Upper lobe of left lung (tissue), 6 donors: ENCODE data around the gene PCDHGA11. TPM values are rescaled to one million over a fixed set of nuclear protein-coding genes. Genes with fewer than 3 reads are reported as not detected.

Source experiments
- ATAC-seq, 2 donors: fragments of 200-7000 bp; cut with Tn5 transposase; one replicate each; pipeline ENCODE4 v1.9.1; 2022; ENCODE audit warnings: mild to moderate bottlenecking in 2 of 2, moderate library complexity in 2 of 2; ENCODE audit not compliant: low FRiP score in 2 of 2
- DNase-seq, 2 donors: peaks; one replicate each; pipeline ENCODE4 v3.0.0-alpha.2; 2019 to 2020
- H3K27ac ChIP-seq, 4 donors: fragments of 200-600 bp; sonication (generic); one replicate each; pipeline ENCODE4 v1.5.1; 2016 to 2019
- H3K27me3 ChIP-seq, 4 donors: fragments of 200-600 bp; sonication (generic); one replicate each; pipeline ENCODE4 v1.5.1; 2017 to 2019
- H3K36me3 ChIP-seq, 4 donors: fragments of 200-600 bp; sonication (generic); one replicate each; pipeline ENCODE4 v1.5.1; 2016 to 2019
- H3K4me1 ChIP-seq, 4 donors: fragments of 200-600 bp; sonication (generic); one replicate each; pipeline ENCODE4 v1.5.1; 2018 to 2019
- H3K4me3 ChIP-seq, 4 donors: fragments of 200-600 bp; sonication (generic); one replicate each; pipeline ENCODE4 v1.5.1; 2017 to 2019; ENCODE audit warnings: mild to moderate bottlenecking in 2 of 4, moderate library complexity in 1 of 4
- H3K9me3 ChIP-seq, 4 donors: fragments of 200-600 bp; sonication (generic); one replicate each; pipeline ENCODE4 v1.5.1; 2018 to 2019
- EP300 ChIP-seq, 4 donors: sonication (generic); formaldehyde crosslinking; IDR thresholded peaks; one replicate each; pipeline ENCODE4 v1.5.1; 2017; ENCODE audit warnings: antibody characterized with exemption in 4 of 4, control low read depth in 2 of 4
- POLR2A ChIP-seq, 4 donors: fragments of 450-650 bp; IDR thresholded peaks; one replicate each; pipeline ENCODE4 v1.5.1; 2016 to 2017; ENCODE audit warnings: antibody characterized with exemption in 4 of 4, mild to moderate bottlenecking in 2 of 4
- POLR2AphosphoS5 ChIP-seq, 2 donors: sonication (generic); formaldehyde crosslinking; IDR thresholded peaks; one replicate each; pipeline ENCODE4 v1.5.1; 2017; ENCODE audit warnings: antibody characterized with exemption in 2 of 2
- WGBS, 2 donors: methylation state at CpG; one replicate each; pipeline ENCODE4 v1.1.5; 2017 to 2018; 5-methylcytosine and 5-hydroxymethylcytosine counted together
- total RNA-seq, 6 donors: library from RNA; depleted of rRNA in 4 of 6; stranded (reverse); fragments of >200 nt in 4 of 6; gene quantifications; one replicate each; pipeline versions ENCODE4 v1.1.0 to v1.2.1, GENCODE V29; 2016 to 2021
- TF ChIP-seq, protein P1 (sequence below), 6 experiments: fragments of 450-650 bp in 4 of 6; fragments of 200-600 bp in 2 of 6; sonication (generic) in 2 of 6; IDR thresholded peaks; one replicate each; pipeline ENCODE4 v1.5.1; 2016 to 2019; ENCODE audit warnings: antibody characterized with exemption in 6 of 6
- donor health status: DM: no; HTN: no; CAD: no; lungs with moderate emphysema.
- donor health status: DM: no; HTN: yes; CAD: no; lungs with severe emphysema.

PCDHGA11 gene
- total RNA-seq, 6 donors from 2014 or later = 2.0 to 16.8 (median 2.3) TPM

DNA sequence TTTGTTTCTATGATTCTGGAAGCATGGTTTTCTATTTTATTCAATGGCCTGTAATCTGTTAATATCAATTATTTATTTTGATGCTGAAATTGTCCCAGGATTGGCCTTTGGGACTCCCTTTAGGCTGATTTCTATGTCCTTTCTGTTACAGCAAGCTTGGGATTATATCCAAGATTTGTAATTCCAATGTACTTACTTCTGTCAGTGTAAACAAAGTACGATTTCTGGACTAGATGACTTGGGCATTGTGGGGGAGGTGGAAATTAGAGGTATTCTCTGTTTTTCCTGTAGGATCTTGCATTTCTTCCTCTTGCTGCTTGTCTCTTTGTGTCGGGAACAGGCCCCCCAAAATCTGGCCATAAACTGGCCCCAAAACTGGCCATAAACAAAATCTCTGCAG lies 13.2 kb downstream of the PCDHGA11 start:
- WGBS, 2 donors = 81 to 88% methylated on average over 2 of the region's 2 CpGs

DNA sequence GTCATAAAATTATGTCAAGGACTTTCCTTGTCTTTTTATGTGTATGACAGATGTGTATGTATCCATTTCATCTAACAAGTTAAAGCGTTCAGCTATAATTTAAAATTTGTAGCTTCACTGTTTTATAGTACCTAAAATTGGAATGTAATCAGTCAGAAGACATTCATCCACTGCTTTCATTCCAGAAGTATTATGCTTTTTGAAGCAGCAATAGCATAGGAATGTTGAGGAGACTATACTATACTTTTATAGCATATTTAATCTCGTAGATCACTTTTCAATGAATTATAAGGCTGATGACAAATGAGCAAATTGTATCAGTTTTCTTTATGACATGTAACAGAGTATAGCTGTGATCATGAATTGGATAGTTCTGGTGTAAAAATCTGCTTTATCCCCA lies 16.4 kb downstream of the PCDHGA11 start:
- DNase-seq = no peak
- Histone ChIP-seq H3K4me1 (no peaks in the 10 kb centered on the region), H3K9me3 (peaks cover 18 to 74% (median 59%) of the 10 kb centered on the region in 4 donors), H3K27me3 (no peaks in the 10 kb centered on the region), H3K36me3 (no peaks in the 10 kb centered on the region), H3K4me3 (no peak overlapping the region), H3K27ac (no peak overlapping the region)
- TF ChIP-seq POLR2A (IDR thresholded peaks at IDR 0.05) (no peak), EP300 (IDR thresholded peaks at IDR 0.05) (no peak), POLR2AphosphoS5 (IDR thresholded peaks at IDR 0.05) (no peak)
- TF ChIP-seq, protein P1, sequence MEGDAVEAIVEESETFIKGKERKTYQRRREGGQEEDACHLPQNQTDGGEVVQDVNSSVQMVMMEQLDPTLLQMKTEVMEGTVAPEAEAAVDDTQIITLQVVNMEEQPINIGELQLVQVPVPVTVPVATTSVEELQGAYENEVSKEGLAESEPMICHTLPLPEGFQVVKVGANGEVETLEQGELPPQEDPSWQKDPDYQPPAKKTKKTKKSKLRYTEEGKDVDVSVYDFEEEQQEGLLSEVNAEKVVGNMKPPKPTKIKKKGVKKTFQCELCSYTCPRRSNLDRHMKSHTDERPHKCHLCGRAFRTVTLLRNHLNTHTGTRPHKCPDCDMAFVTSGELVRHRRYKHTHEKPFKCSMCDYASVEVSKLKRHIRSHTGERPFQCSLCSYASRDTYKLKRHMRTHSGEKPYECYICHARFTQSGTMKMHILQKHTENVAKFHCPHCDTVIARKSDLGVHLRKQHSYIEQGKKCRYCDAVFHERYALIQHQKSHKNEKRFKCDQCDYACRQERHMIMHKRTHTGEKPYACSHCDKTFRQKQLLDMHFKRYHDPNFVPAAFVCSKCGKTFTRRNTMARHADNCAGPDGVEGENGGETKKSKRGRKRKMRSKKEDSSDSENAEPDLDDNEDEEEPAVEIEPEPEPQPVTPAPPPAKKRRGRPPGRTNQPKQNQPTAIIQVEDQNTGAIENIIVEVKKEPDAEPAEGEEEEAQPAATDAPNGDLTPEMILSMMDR (IDR thresholded peaks at IDR 0.05) = no peak
- WGBS, 2 donors = 86 to 87% methylated on average over 2 of the region's 2 CpGs
- ATAC-seq = no peak

More for the DNA sequence above, 13.2 kb downstream of the PCDHGA11 start:
- no peaks in the 10 kb centered on the region for H3K27me3 ChIP-seq
- no peak overlapping the region for H3K4me3 ChIP-seq
- peaks cover 0 to 11% (median 2%) of the 10 kb centered on the region in 4 donors for H3K4me1 ChIP-seq
- no peaks in the 10 kb centered on the region for H3K36me3 ChIP-seq
- peaks cover 42 to 76% (median 53%) of the 10 kb centered on the region in 4 donors for H3K9me3 ChIP-seq
- DNase-seq (no peak), ATAC-seq (no peak)
- no peak for TF ChIP-seq POLR2A (IDR thresholded peaks at IDR 0.05)
- H3K27ac ChIP-seq = no peak overlapping the region

DNA sequence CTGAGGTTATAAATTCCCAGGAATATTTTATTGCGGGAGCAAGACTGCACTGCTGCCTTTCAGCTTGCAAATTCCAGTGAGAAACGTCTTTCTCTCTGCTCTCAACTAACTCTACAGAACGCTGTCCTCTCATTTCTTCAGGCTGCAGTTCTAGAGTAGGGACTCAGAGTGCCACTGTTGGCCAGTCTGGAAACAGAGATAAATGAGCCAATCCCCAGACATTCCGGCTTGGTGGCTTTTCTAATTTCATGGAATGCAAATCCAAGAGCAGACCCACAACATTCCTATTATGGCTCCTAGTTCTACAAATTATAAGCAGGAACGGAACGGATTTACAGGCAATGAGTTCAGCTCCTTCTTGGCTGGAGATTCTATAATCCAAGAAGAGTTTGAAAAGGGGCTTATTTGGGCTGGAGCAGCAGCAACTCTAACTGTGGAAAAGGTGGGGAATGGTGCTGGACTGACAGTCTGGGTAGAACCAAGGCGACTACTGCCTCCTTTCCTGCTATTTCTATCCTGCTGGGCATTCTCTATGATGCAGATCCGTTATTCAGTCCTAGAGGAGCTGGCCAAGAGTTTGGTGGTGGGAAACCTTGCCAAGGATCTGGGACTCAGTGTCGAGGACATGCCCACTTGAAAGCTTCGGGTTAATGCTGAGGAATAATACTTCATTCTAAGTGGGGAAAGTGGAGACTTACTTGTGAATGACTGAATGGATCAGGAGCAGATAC lies 18.7 kb downstream of the PCDHGA11 start:
- DNase-seq (no peak), ATAC-seq (no peak)
- Histone ChIP-seq H3K4me3 (no peak overlapping the region), H3K36me3 (no peaks in the 10 kb centered on the region), H3K4me1 (no peaks in the 10 kb centered on the region), H3K9me3 (peaks cover 14 to 63% (median 40%) of the 10 kb centered on the region in 4 donors), H3K27ac (no peak overlapping the region), H3K27me3 (no peaks in the 10 kb centered on the region)
- TF ChIP-seq, protein P1 (IDR thresholded peaks at IDR 0.05) = no peak
- no peak for TF ChIP-seq POLR2A (IDR thresholded peaks at IDR 0.05)
- WGBS, 2 donors = 70 to 74% methylated on average over 10 of the region's 10 CpGs

DNA sequence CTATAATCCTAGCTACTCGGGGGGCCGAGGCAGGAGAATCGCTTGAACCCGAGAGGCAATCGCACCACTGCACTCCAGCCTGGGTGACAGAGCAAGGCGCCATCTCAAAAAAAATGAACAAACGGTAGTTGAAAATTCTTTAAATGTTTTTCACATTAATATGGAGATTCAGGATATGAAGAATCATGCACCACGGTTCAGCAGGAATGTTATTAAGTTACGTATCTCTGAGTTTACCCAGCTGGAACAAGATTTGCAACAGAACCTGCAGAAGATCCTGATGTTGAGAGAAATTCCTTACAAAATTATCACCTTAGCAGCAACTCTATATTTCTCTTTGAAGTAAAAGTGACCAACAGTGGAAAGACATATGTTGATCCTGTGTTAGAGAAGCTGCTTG lies 19.5 kb downstream of the PCDHGA11 start:
- Histone ChIP-seq H3K4me3 (no peak overlapping the region), H3K36me3 (no peaks in the 10 kb centered on the region), H3K27ac (no peak overlapping the region), H3K27me3 (no peaks in the 10 kb centered on the region), H3K9me3 (peaks cover 14 to 70% (median 39%) of the 10 kb centered on the region in 4 donors), H3K4me1 (no peaks in the 10 kb centered on the region)
- TF ChIP-seq EP300 (IDR thresholded peaks at IDR 0.05) (no peak), POLR2AphosphoS5 (IDR thresholded peaks at IDR 0.05) (no peak), POLR2A (IDR thresholded peaks at IDR 0.05) (no peak)
- TF ChIP-seq, protein P1 (IDR thresholded peaks at IDR 0.05) = no peak
- WGBS, 2 donors = 94 to 97% methylated on average over 9 of the region's 9 CpGs
- ATAC-seq (no peak), DNase-seq (no peak)

DNA sequence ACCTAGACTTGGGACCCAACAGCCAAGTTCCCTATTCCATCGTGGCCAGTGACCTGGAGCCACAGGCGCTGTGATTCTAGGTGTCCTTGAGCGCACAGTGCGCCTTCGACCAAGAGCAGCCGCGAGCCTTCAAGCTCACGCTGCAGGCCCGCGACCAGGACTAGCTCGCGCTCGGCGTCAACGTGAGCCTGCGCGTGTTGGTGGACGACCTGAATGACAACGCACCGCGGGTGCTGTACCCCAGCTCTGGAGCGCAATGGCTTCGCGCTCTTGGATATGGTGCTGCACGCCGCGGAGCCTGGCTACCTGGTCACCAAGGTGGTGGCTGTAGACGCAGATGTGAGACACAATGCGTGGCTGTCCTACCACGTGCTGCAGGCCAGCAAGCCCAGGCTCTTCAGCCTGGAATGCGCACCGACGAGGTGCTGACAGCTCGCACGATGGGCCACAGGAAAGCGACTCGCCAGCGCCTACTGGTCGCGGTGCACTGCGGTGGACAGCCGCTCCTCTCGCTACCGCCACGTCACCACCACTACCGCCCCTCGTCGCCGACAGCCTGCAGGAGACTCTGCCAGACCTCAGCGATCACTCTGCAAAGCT lies 20.8 kb downstream of the PCDHGA11 start:
- Histone ChIP-seq H3K9me3 (peaks cover 4 to 64% (median 37%) of the 10 kb centered on the region in 4 donors), H3K27me3 (no peaks in the 10 kb centered on the region), H3K4me3 (no peak overlapping the region), H3K27ac (no peak overlapping the region), H3K4me1 (no peaks in the 10 kb centered on the region), H3K36me3 (no peaks in the 10 kb centered on the region)
- WGBS, 2 donors = 58 to 67% methylated on average over 11 to 49 of the region's 50 CpGs
- DNase-seq (peak in 1 of 2 donors; percentile 71), ATAC-seq (no peak)
- TF ChIP-seq POLR2A (IDR thresholded peaks at IDR 0.05) = no peak
- TF ChIP-seq, protein P1 (IDR thresholded peaks at IDR 0.05) = no peak
- TF ChIP-seq EP300 (IDR thresholded peaks at IDR 0.05) = no peak
- no peak for TF ChIP-seq POLR2AphosphoS5 (IDR thresholded peaks at IDR 0.05)
